ENCODE results near the gene EEF2KMT. TPM values are rescaled to one million over a fixed set of nuclear protein-coding genes. Genes with fewer than 3 reads are reported as not detected.
"Not testable (repeated sequence)": the region's sequence is repeated elsewhere in the genome, so short reads cannot be mapped to it uniquely, and the experiment has no call there.

The EEF2KMT gene
- total RNA-seq, 1 experiment from 2014 or later = 25.8 TPM

DNA sequence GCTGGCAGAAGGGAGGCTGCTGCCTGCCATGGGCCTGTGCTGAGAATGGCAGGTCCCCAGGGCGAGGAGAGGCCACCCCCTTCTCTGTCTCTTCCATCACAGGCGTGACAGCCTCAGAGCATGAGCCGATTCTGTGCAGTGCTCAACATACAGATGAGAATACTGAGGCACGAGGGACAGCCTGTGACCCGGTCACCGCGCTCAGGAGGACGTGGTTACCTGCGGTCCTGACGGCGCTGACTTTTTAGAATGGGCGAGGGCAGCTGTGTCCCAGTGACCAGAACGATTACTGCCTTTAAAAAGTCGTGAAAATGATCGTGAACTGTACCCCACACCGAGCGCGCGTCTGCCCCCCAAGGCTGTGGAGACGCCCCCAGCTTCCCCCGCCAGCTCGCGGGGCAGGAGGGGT, 530 bp downstream of the EEF2KMT start:
- CTCF ChIA-PET = not testable (repeated sequence)

DNA sequence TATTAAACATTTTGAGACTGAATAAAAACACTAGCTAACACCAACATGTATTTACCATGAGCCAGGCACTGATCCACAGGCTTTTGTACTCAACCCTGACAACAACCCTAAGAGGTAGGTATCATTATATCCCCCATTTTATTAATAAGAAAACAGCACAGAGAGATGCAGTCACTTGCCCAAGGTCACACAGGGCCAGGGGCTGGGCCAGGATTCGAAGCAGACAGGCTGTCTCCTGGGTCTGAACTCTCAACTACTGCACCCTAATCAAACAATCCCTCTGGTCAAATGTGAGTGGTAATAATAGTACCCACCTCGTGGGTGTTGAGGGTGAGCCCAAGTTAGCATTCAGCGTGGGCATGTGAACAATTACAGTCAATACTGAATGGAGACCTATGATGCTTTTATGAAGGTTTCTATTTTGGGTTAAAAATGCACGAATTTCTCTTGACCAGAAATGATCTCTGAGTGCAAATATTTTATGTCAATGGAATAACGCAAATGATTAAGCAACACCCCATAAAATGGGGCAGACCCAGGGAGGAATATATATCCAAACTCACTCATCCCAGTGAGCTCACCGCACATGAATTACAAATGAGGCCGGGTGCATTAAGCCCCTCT, 1.0 kb downstream of the EEF2KMT start:
- Histone ChIP-seq H3K9ac (ENCODE audit: low read length) (peak overlapping the region; percentile 87), H3K4me3 (ENCODE audit: low read length) (peak overlapping the region; percentile 66), H3K4me2 (ENCODE audit: low read length) (peak overlapping the region; percentile 81)
- ATAC-seq; DNase-seq; POLR2A ChIA-PET (ENCODE audit: unreplicated experiment); H3K36me3 ChIP-seq (ENCODE audit: low read depth, low read length); H2AFZ ChIP-seq (ENCODE audit: low read length); H3K79me2 ChIP-seq (ENCODE audit: low read length); CTCF ChIA-PET; H3K27me3 ChIP-seq (ENCODE audit: low read length); H3K27ac ChIP-seq (ENCODE audit: low read length); H3K9me2 ChIP-seq (replicated peaks; ENCODE audit: low read length); H4K20me1 ChIP-seq (ENCODE audit: low read length); H3F3A ChIP-seq (ENCODE audit: low read length, unreplicated experiment); intact Hi-C loops (cut with micrococcal nuclease); H3K4me1 ChIP-seq (ENCODE audit: insufficient read depth, low read length); H3K9me3 ChIP-seq (ENCODE audit: low read length): not testable (repeated sequence)
- BruUV-seq (replicated peaks) = TSS peak; percentile 63

More for the DNA sequence above, 530 bp downstream of the EEF2KMT start:
- Histone ChIP-seq H3K27ac (ENCODE audit: low read length) (peak overlapping the region; percentile 16; the same call in 1 of the 2 replicates), H3K4me3 (ENCODE audit: low read length) (peak overlapping the region; percentile 66), H3K4me2 (ENCODE audit: low read length) (peak overlapping the region; percentile 81), H2AFZ (ENCODE audit: low read length) (peak overlapping the region; percentile 57; the same call in 1 of the 2 replicates), H3K9ac (ENCODE audit: low read length) (peak overlapping the region; percentile 87)
- BruUV-seq (replicated peaks); H4K20me1 ChIP-seq (ENCODE audit: low read length); H3K27me3 ChIP-seq (ENCODE audit: low read length); ATAC-seq; H3K9me3 ChIP-seq (ENCODE audit: low read length); H3F3A ChIP-seq (ENCODE audit: low read length, unreplicated experiment); H3K4me1 ChIP-seq (ENCODE audit: insufficient read depth, low read length); H3K9me2 ChIP-seq (replicated peaks; ENCODE audit: low read length); H3K36me3 ChIP-seq (ENCODE audit: low read depth, low read length); intact Hi-C loops (cut with micrococcal nuclease); H3K79me2 ChIP-seq (ENCODE audit: low read length): not testable (repeated sequence)
- peak; percentile 8 for DNase-seq
- POLR2A ChIA-PET (ENCODE audit: unreplicated experiment) = interaction anchor here (0.6 kb wide), 1 partner anchor 23 kb away, joined by 8 read pairs; no protein-coding TSS in a partner anchor

DNA sequence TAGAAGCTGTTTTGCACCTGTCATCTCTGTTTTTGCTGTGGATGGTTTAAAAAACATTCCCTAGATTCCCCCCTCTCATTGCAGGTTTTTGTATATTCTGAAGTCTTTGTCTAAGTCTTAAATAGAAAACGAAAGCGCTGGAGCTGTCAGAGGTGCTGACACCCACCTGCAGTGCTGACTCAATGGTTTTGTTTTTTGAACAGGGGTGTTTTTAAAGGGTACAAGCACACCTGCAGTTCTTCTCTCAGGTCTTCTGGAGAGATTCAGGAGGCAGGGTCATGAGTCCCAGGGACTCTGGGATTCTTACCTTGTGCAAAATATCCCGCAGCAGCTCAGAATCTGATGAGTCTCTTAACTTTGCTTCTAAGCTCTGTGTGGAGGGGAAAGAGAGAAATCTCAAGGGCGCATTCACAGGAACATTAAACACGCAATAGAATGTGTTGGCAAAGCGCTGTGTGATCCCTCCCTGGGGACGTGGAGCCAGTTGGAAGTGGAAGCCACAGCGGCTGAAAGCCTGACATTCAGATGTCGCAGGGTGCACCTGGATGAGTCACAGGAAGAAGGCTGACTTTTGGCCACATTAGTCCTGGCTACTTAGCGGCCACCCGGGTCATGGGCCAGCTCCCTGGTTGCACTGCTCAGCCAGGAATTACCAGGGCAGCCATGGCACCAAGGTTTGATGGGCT, 2.3 kb downstream of the EEF2KMT start:
- H3K4me1 ChIP-seq (ENCODE audit: insufficient read depth, low read length); H2AFZ ChIP-seq (ENCODE audit: low read length); BruUV-seq (replicated peaks); DNase-seq; ATAC-seq; H3F3A ChIP-seq (ENCODE audit: low read length, unreplicated experiment); H3K9me2 ChIP-seq (replicated peaks; ENCODE audit: low read length); H3K27ac ChIP-seq (ENCODE audit: low read length); H4K20me1 ChIP-seq (ENCODE audit: low read length); intact Hi-C loops (cut with micrococcal nuclease); H3K36me3 ChIP-seq (ENCODE audit: low read depth, low read length); H3K4me2 ChIP-seq (ENCODE audit: low read length); POLR2A ChIA-PET (ENCODE audit: unreplicated experiment); H3K9me3 ChIP-seq (ENCODE audit: low read length); H3K9ac ChIP-seq (ENCODE audit: low read length); H3K4me3 ChIP-seq (ENCODE audit: low read length); H3K79me2 ChIP-seq (ENCODE audit: low read length); H3K27me3 ChIP-seq (ENCODE audit: low read length); CTCF ChIA-PET: not testable (repeated sequence)

DNA sequence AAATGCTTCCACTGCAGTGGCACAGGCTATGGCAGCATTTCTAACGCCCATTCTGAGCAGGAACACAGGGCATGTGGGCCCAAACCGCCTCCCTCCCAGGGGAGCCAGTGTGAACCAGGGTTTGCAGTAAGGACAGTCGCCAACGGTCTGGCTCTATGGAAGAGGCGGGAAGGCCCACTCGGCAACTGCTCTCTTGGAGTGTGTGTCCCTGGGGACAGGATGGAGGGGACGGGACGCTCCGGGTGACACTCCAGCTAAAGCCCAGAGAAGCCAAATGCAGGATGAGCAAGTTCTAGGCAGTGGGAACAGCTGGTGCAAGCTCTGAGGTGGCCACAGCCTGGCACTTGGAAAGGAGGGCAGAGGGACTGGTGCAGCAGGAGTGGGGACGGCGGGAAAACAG, 3.8 kb downstream of the EEF2KMT start:
- H3K36me3 ChIP-seq (ENCODE audit: low read depth, low read length); H3K4me2 ChIP-seq (ENCODE audit: low read length); H3K9me2 ChIP-seq (replicated peaks; ENCODE audit: low read length); H3K9ac ChIP-seq (ENCODE audit: low read length); CTCF ChIA-PET; POLR2A ChIA-PET (ENCODE audit: unreplicated experiment); H3K27ac ChIP-seq (ENCODE audit: low read length); ATAC-seq; H4K20me1 ChIP-seq (ENCODE audit: low read length); H3K9me3 ChIP-seq (ENCODE audit: low read length); DNase-seq; H3F3A ChIP-seq (ENCODE audit: low read length, unreplicated experiment); H3K4me3 ChIP-seq (ENCODE audit: low read length); H2AFZ ChIP-seq (ENCODE audit: low read length); H3K27me3 ChIP-seq (ENCODE audit: low read length); H3K79me2 ChIP-seq (ENCODE audit: low read length); BruUV-seq (replicated peaks); H3K4me1 ChIP-seq (ENCODE audit: insufficient read depth, low read length): not testable (repeated sequence)
- intact Hi-C loops (cut with micrococcal nuclease) = loop anchor here (2.0 kb wide), 1 partner anchor 135 kb away; the partner anchor contains the start of gene SEC14L5

DNA sequence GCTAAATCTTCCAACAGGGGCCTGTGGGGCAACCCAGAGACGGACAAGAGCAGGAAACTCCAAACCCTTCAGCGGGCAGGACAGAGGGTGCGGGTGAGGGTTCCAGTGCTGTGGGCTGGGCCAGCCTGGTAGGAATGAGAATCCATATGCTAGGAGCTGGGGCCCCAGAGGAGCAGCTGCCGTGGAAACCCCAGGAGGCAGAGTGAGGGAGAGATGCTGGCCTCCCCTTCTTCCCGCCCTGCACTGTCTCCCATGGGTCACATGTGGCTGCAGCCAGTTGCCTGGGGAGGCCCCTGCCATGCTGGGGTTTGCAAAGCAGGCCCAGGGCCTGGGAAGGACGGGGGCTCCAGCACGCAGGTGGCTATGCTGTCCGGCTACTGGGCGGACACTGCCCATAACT, 4.5 kb downstream of the EEF2KMT start:
- BruUV-seq (replicated peaks); H4K20me1 ChIP-seq (ENCODE audit: low read length); H3K9me2 ChIP-seq (replicated peaks; ENCODE audit: low read length); H3K36me3 ChIP-seq (ENCODE audit: low read depth, low read length); H2AFZ ChIP-seq (ENCODE audit: low read length); H3K79me2 ChIP-seq (ENCODE audit: low read length); H3K27me3 ChIP-seq (ENCODE audit: low read length); H3K9me3 ChIP-seq (ENCODE audit: low read length); H3K27ac ChIP-seq (ENCODE audit: low read length); DNase-seq; POLR2A ChIA-PET (ENCODE audit: unreplicated experiment); ATAC-seq; H3K9ac ChIP-seq (ENCODE audit: low read length); H3K4me3 ChIP-seq (ENCODE audit: low read length); H3F3A ChIP-seq (ENCODE audit: low read length, unreplicated experiment); H3K4me1 ChIP-seq (ENCODE audit: insufficient read depth, low read length); H3K4me2 ChIP-seq (ENCODE audit: low read length); CTCF ChIA-PET: not testable (repeated sequence)
- intact Hi-C loops (cut with micrococcal nuclease) = loop anchor here (2.0 kb wide), 1 partner anchor 134 kb away; the partner anchor contains the start of gene SEC14L5

DNA sequence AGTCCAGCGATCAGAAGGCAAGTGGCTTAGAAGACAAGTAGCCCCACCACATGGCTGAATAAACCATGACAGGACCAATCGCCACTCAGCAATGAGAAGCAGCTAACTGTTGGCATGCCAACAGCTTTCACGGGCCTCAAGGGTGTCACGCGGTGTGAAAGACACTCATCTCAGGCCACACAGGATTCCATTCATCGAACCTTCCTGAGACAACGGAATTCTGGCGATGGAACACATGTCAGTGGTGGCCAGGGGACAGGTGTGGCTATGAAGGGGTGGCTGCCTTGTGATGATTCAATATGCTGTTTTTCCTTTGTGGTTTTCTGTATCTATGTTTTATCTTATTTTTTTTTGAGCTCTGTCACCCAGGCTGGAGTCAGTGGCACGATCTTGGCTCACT, 7.0 kb downstream of the EEF2KMT start:
- H3K4me2 ChIP-seq (ENCODE audit: low read length); H3K9me3 ChIP-seq (ENCODE audit: low read length); H3K27ac ChIP-seq (ENCODE audit: low read length); H3K4me3 ChIP-seq (ENCODE audit: low read length); CTCF ChIA-PET; H3F3A ChIP-seq (ENCODE audit: low read length, unreplicated experiment); DNase-seq; H3K36me3 ChIP-seq (ENCODE audit: low read depth, low read length); ATAC-seq; intact Hi-C loops (cut with micrococcal nuclease); H3K4me1 ChIP-seq (ENCODE audit: insufficient read depth, low read length); H3K9me2 ChIP-seq (replicated peaks; ENCODE audit: low read length); H3K9ac ChIP-seq (ENCODE audit: low read length); H2AFZ ChIP-seq (ENCODE audit: low read length); H4K20me1 ChIP-seq (ENCODE audit: low read length); BruUV-seq (replicated peaks); H3K27me3 ChIP-seq (ENCODE audit: low read length); H3K79me2 ChIP-seq (ENCODE audit: low read length): not testable (repeated sequence)
- POLR2A ChIA-PET (ENCODE audit: unreplicated experiment) = interaction anchor here (0.7 kb wide), 1 partner anchor 231 kb away, joined by 4 read pairs; no protein-coding TSS in a partner anchor
